Endothelial cell of umbilical vein (primary cell): ENCODE measurements around the gene OR8A1. TPM values are rescaled to one million over a fixed set of nuclear protein-coding genes. Genes with fewer than 3 reads are reported as not detected.

Source experiments
- BruUV-seq: library from RNA; stranded (reverse); fragments of 400-500 nt; replicated peaks from 2 replicates; lab custom pipeline; 2021; lab: Mats Ljungman, UMichigan
- CTCF ChIA-PET: fragments of 300-600, 350-600 bp; sonication (Branson Sonifier 250); formaldehyde crosslinking; loops from one replicate; lab custom pipeline; 2021; ENCODE audit warnings: antibody characterized with exemption, inconsistent platforms; lab: Charles Lee
- POLR2A ChIA-PET: fragments of 300-600, 350-600 bp; sonication (Branson Sonifier 250); formaldehyde crosslinking; loops from one replicate; lab custom pipeline; 2021; ENCODE audit warnings: antibody characterized with exemption, inconsistent platforms; lab: Charles Lee
- DNase-seq: peaks from one replicate; pipeline ENCODE4 v3.0.0-alpha.2; 2011; ENCODE audit warnings: low read depth, low spot score
- FAIRE-seq: peaks from 2 replicates; lab custom pipeline; 2011; peaks lifted over from hg19 to GRCh38; lab: Jason Lieb, UNC
- H2AFZ ChIP-seq: 2 replicates; pipeline ENCODE4 v1.6.0; 2012; ENCODE audit warnings: low read depth, low read length, control low read depth, inconsistent platforms
- H3K27ac ChIP-seq: 2 replicates; pipeline ENCODE4 v1.5.1; 2011; ENCODE audit warnings: low read depth, mild to moderate bottlenecking, control low read depth, low read length, moderate library complexity; ENCODE audit not compliant: insufficient read depth
- H3K27me3 ChIP-seq, 2 experiments: 2 replicates each; pipeline versions ENCODE4 v1.6.0 to v1.6.1; 2011; ENCODE audit warnings: low read length in 2 of 2, mixed read lengths in 1 of 2; ENCODE audit not compliant: control insufficient read depth in 2 of 2, insufficient read depth in 2 of 2
- H3K36me3 ChIP-seq, 2 experiments: 2 replicates in 1 of 2; 3 replicates in 1 of 2; pipeline ENCODE4 v1.5.1; 2011; ENCODE audit warnings: low read length in 2 of 2, mild to moderate bottlenecking in 1 of 2, moderate library complexity in 1 of 2; ENCODE audit not compliant: control insufficient read depth in 2 of 2, insufficient read depth in 2 of 2; ENCODE audit errors: extremely low read depth in 1 of 2
- H3K4me1 ChIP-seq: 3 replicates; pipeline ENCODE4 v1.5.1; 2011; ENCODE audit warnings: mild to moderate bottlenecking, low read length; ENCODE audit not compliant: control insufficient read depth, insufficient read depth; ENCODE audit errors: extremely low read depth
- H3K4me2 ChIP-seq: 2 replicates; pipeline ENCODE4 v1.6.1; 2011; ENCODE audit warnings: low read length, control low read depth, mixed read lengths; ENCODE audit not compliant: insufficient read depth
- H3K4me3 ChIP-seq, 3 experiments: fragments of 200-600 bp in 1 of 3; sonication (generic), shearing (Covaris generic) in 1 of 3; replicated peaks in 1 of 3; 2 replicates each; pipeline ENCODE4 v1.5.1; 2011 to 2016; ENCODE audit warnings: control low read depth in 3 of 3, low read length in 3 of 3, mild to moderate bottlenecking in 2 of 3, inconsistent platforms in 1 of 3, low read depth in 1 of 3, moderate library complexity in 1 of 3; ENCODE audit not compliant: insufficient read depth in 1 of 3
- H3K79me2 ChIP-seq: 2 replicates; pipeline ENCODE4 v1.6.0; 2012; ENCODE audit warnings: low read length, inconsistent platforms; ENCODE audit not compliant: control insufficient read depth, insufficient read depth
- H3K9ac ChIP-seq: replicated peaks from 2 replicates; pipeline ENCODE3; 2011; ENCODE audit warnings: low read length, control low read depth; ENCODE audit not compliant: insufficient read depth; ENCODE audit errors: extremely low read depth
- H3K9me1 ChIP-seq: replicated peaks from 3 replicates; pipeline ENCODE4 v1.6.0; 2011; ENCODE audit warnings: mild to moderate bottlenecking, low read length; ENCODE audit not compliant: control insufficient read depth, insufficient read depth; ENCODE audit errors: extremely low read depth
- H3K9me3 ChIP-seq: replicated peaks from 2 replicates; pipeline ENCODE4 v1.5.1; 2012; ENCODE audit warnings: low read length, inconsistent platforms; ENCODE audit not compliant: control insufficient read depth, insufficient read depth
- H4K20me1 ChIP-seq: replicated peaks from 2 replicates; pipeline ENCODE3; 2011; ENCODE audit warnings: mild to moderate bottlenecking, low read length; ENCODE audit not compliant: control insufficient read depth, insufficient read depth; ENCODE audit errors: extremely low read depth
- CTCF ChIP-seq, 2 donors: IDR thresholded peaks; 1 replicate in 1 of 2; 2 replicates in 1 of 2; pipeline ENCODE4 v1.5.1; 2011; ENCODE audit warnings: low read length in 2 of 2, mild to moderate bottlenecking in 2 of 2, moderate library complexity in 2 of 2, control low read depth in 1 of 2, inconsistent platforms in 1 of 2, low read depth in 1 of 2; ENCODE audit not compliant: insufficient read depth in 1 of 2; ENCODE audit errors: extremely low read depth in 1 of 2
- EZH2 ChIP-seq: IDR thresholded peaks from 2 replicates; pipeline ENCODE4 v1.6.1; 2012; ENCODE audit warnings: borderline replicate concordance, low read depth, mild to moderate bottlenecking, moderate library complexity, low read length, inconsistent platforms; ENCODE audit not compliant: severe bottlenecking
- GATA2 ChIP-seq: IDR thresholded peaks from 2 replicates; pipeline ENCODE4 v1.7.0; 2011; ENCODE audit warnings: low read depth, mild to moderate bottlenecking, moderate library complexity, mixed read lengths, low read length; ENCODE audit not compliant: insufficient read length, insufficient read depth
- JUN ChIP-seq: IDR thresholded peaks from 2 replicates; pipeline ENCODE4 v1.6.1; 2011; ENCODE audit warnings: borderline replicate concordance, low read depth; ENCODE audit not compliant: insufficient read length, insufficient read depth
- MAX ChIP-seq: IDR thresholded peaks from 2 replicates; pipeline ENCODE4 v1.6.1; 2011; ENCODE audit not compliant: insufficient read depth, insufficient read length
- MYC ChIP-seq: IDR thresholded peaks from one replicate; pipeline ENCODE4 v1.6.1; 2011; ENCODE audit warnings: mild to moderate bottlenecking, low read depth, low read length
- POLR2A ChIP-seq: IDR thresholded peaks from 2 replicates; pipeline ENCODE4 v1.6.1; 2012; ENCODE audit warnings: low read depth, mild to moderate bottlenecking, control low read depth, low read length
- POLR2AphosphoS5 ChIP-seq: IDR thresholded peaks from 2 replicates; pipeline ENCODE4 v1.6.1; 2012; ENCODE audit warnings: low read depth, mild to moderate bottlenecking, control low read depth, low read length, moderate library complexity; ENCODE audit not compliant: insufficient read depth
- dilution Hi-C: fragments of 300-500 bp; cut with MboI; formaldehyde crosslinking; loops from one replicate; pipeline ENCODE4 v1.15.0; 2019; ENCODE audit warnings: low sequenced_read_pairs; ENCODE audit not compliant: extremely low pct_ligation_motif_present
- intact Hi-C: fragments of 100-400 bp; cut with micrococcal nuclease; formaldehyde crosslinking; loops from one replicate; pipeline ENCODE4 v1.10.0; 2022
- polyA plus RNA-seq, 4 experiments: library from polyadenylated mRNA; depleted of rRNA in 3 of 4; stranded (reverse) in 3 of 4; unstranded in 1 of 4; fragments of >200 nt; gene quantifications; 2 replicates each; pipeline versions ENCODE4 v1.2.1 to v1.2.3, GENCODE V29; 2011 to 2012; ENCODE audit warnings: missing spikeins in 1 of 4
- total RNA-seq: library from RNA; stranded (reverse); gene quantifications from 2 replicates; pipeline ENCODE4 v1.2.3, GENCODE V29; 2021

The OR8A1 gene
- total and polyA plus RNA-seq, 2 donors (not counting 3 experiments of a cell fraction or from before 2014, with no cell fraction given), result not detected

DNA sequence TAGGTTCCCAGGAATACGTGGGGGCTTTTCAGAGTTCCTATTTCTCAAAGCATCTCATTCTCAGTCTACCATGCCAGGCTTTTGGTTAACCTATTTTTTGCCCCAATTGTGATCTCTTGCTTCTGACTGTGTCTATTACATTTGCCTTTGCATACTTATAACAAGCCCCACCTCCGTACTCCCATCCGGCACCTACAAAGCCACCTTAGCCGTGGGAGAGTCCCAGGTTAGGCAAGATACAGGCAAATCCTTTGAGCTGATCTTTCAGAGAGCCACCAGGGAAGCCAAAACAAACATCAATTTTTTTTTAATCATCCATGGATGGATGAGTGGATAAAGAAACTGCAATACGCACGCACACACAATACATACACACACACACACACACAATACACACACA is 22.8 kb downstream of the OR8A1 start:
- DNase-seq (no peak), FAIRE-seq (no peak)
- no peak overlapping the region for H3K4me3 ChIP-seq
- TF ChIP-seq JUN, result no peak
- TF ChIP-seq GATA2, result no peak
- TF ChIP-seq POLR2AphosphoS5, result no peak
- no peak for TF ChIP-seq CTCF (IDR thresholded peaks at IDR 0.05; ENCODE audit: extremely low read depth in 1 of 2, insufficient read depth in 1 of 2, low read depth in 1 of 2, low read length in 2 of 2)
- no peak for TF ChIP-seq POLR2A
- no peak for TF ChIP-seq MAX
- TF ChIP-seq EZH2, result no peak
- TF ChIP-seq MYC, result no peak
- no peak overlapping the region for H3K27ac ChIP-seq
- no peaks in the 10 kb centered on the region for H3K36me3 ChIP-seq
- H3K79me2 ChIP-seq, result no peaks in the 10 kb centered on the region
- ChIA-PET POLR2A (no interaction called here), CTCF (interaction anchor here (0.9 kb wide), 1 partner anchor 18 kb away, joined by 5 read pairs; no protein-coding TSS in a partner anchor)
- no peaks in the 10 kb centered on the region for H4K20me1 ChIP-seq
- no TSS peak for BruUV-seq
- H3K9ac ChIP-seq, result no peak overlapping the region
- no peaks in the 10 kb centered on the region for H3K9me1 ChIP-seq
- H2AFZ ChIP-seq, result no peak overlapping the region
- no peaks in the 10 kb centered on the region for H3K4me1 ChIP-seq
- no peaks in the 10 kb centered on the region for H3K9me3 ChIP-seq
- H3K4me2 ChIP-seq, result no peak overlapping the region
- H3K27me3 ChIP-seq, result peaks cover 0 to 14% of the 10 kb centered on the region in 2 experiments
- dilution Hi-C loops (no loop called here), intact Hi-C loops (no loop called here)
